ENCODE data around the gene MDFI. TPM values are rescaled to one million over a fixed set of nuclear protein-coding genes. Genes with fewer than 3 reads are reported as not detected.

Gene MDFI
- total and polyA plus RNA-seq, 4 experiments from 2014 or later: not detected

DNA sequence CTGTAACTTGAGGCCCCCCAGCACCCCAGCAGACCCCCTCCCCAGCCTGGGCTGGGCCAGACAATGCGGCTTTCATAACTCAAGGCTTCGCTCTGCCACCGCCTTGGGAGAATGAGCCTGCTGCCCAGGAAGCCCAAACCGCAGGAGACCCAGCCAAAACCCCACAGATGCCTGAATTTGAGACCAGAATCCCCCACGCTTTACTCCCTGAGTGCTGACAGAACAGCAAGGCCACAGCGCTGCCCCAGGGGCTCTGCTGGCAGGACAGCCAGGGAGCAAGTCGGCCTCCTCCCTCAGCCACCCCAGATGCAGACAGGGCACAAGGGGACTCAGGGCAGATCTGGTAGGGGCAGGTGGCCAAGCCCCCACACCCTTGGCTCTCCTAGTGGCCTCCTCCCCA, 2.2 kb downstream of the MDFI start:
- intact Hi-C loops (cut with micrococcal nuclease): no loop called here
- Mint-ChIP-seq H3K27me3 (peaks cover 28 to 45% of the 10 kb centered on the region in 2 donors), H3K27ac (no peak overlapping the region), H3K36me3 (no peaks in the 10 kb centered on the region), H3K9me3 (no peaks in the 10 kb centered on the region), H3K4me1 (peaks cover 0 to 12% (median 4%) of the 10 kb centered on the region in 4 donors), H3K4me3 (no peak overlapping the region)
- ChIA-PET CTCF (ENCODE audit: partially characterized antibody) (no interaction called here), POLR2A (ENCODE audit: partially characterized antibody) (no interaction called here)
- peaks cover 22% of the 10 kb centered on the region for H3K27me3 ChIP-seq (ENCODE audit: insufficient read depth, low read length)
- H3K36me3 ChIP-seq (ENCODE audit: insufficient read depth, low read length): no peaks in the 10 kb centered on the region
- no peaks in the 10 kb centered on the region for H3K9me3 ChIP-seq (ENCODE audit: control insufficient read depth in 1 of 2, low read length in 2 of 2)
- H3K27ac ChIP-seq (ENCODE audit: low read depth, low read length): no peak overlapping the region
- DNase-seq: no peak
- no peak overlapping the region for H3K4me3 ChIP-seq (ENCODE audit: low read length in 2 of 2)
- H3K4me1 ChIP-seq (ENCODE audit: insufficient read depth, low read length): peaks cover 8% of the 10 kb centered on the region

DNA sequence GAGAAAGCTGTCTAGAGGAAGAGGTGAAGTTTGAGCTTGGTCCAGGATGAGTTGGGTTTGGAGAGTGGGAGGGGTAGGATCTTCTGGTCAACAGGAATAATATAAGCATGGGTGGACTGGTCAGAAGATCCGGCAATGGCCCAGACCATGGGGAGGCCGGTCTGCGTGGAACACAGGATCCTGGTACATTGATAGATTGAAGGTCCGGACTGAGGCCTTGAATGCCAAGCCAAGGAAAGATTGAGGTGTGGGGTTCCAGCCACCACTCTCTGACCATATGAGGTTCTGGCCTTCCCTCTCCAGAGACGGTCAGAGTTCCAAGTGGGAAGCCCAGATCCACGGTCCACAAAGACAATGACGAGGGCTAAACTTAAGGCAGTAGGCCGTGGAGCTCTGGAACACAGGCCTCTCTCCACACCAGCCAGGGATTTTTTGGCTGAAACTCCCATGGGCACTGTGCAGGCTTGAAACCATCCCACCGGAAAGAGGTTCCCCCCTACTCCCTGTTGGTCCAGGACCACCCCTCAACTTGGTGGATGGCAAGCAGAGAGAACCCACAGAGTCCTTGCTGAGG, 3.2 kb downstream of the MDFI start:
- ChIA-PET POLR2A (ENCODE audit: partially characterized antibody) (no interaction called here), CTCF (ENCODE audit: partially characterized antibody) (no interaction called here)
- H3K9me3 Mint-ChIP-seq: no peaks in the 10 kb centered on the region
- Histone ChIP-seq H3K36me3 (ENCODE audit: insufficient read depth, low read length) (no peaks in the 10 kb centered on the region), H3K27me3 (ENCODE audit: insufficient read depth, low read length) (peaks cover 21% of the 10 kb centered on the region), H3K4me1 (ENCODE audit: insufficient read depth, low read length) (peaks cover 8% of the 10 kb centered on the region), H3K27ac (ENCODE audit: low read depth, low read length) (no peak overlapping the region), H3K4me3 (ENCODE audit: low read length in 2 of 2) (no peak overlapping the region), H3K9me3 (ENCODE audit: control insufficient read depth in 1 of 2, low read length in 2 of 2) (no peaks in the 10 kb centered on the region)
- peaks cover 27 to 44% of the 10 kb centered on the region in 2 donors for H3K27me3 Mint-ChIP-seq
- H3K27ac Mint-ChIP-seq: no peak overlapping the region
- intact Hi-C loops (cut with micrococcal nuclease): no loop called here
- H3K4me3 Mint-ChIP-seq: no peak overlapping the region
- H3K36me3 Mint-ChIP-seq: no peaks in the 10 kb centered on the region
- no peak for DNase-seq
- peaks cover 0 to 12% (median 4%) of the 10 kb centered on the region in 4 donors for H3K4me1 Mint-ChIP-seq

DNA sequence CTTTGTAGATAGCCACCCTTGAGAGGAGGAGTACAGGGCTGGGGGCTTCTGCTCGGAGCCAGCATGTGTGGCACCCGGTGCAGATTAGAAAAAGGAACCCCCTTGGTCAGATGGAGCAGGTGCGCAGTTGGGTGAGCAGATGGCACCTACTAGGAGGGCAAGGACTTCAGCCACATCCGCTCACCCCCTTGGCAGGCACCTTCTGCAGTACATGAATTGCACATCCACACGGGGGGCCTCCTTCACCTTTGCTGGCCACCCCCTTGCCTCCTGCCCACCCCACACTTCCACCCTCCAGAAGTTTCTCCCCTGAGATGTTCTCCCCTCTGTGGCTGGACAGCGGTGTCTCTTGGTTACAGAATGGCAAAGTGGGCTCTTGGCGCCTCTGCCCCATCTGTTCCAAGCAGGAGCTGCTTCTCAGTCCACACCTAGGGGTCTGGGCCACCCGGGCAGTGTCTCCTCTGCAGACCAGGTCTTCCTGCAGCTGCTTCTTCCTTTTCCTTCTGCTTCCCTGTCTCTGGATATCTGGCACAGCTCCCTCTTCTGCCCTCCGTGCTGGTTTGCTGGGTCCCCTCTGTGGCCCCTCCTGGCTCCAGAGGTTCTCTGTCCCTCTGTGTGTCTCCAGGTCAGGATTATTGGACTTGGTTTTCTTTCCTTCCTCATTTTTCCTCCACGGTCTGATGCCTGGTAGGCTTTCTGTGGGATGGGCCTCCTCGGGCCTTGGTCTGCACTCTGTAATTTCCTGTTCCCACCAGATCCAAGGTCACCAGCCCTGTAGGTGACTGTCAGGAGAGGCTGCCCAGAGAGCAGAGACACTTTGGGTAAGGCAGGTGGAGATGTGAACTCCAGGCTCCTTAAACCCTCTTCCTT, 4.1 kb downstream of the MDFI start:
- ChIA-PET POLR2A (ENCODE audit: partially characterized antibody) (no interaction called here), CTCF (ENCODE audit: partially characterized antibody) (no interaction called here)
- no peaks in the 10 kb centered on the region for H3K36me3 ChIP-seq (ENCODE audit: insufficient read depth, low read length)
- intact Hi-C loops (cut with micrococcal nuclease): no loop called here
- no peak overlapping the region for H3K27ac ChIP-seq (ENCODE audit: low read depth, low read length)
- peaks cover 18% of the 10 kb centered on the region for H3K27me3 ChIP-seq (ENCODE audit: insufficient read depth, low read length)
- Mint-ChIP-seq H3K36me3 (no peaks in the 10 kb centered on the region), H3K9me3 (no peaks in the 10 kb centered on the region), H3K27ac (no peak overlapping the region), H3K4me3 (peak overlapping the region in 1 of 8 donors; percentile 8), H3K27me3 (peaks cover 25 to 41% of the 10 kb centered on the region in 2 donors), H3K4me1 (peaks cover 0 to 12% (median 4%) of the 10 kb centered on the region in 4 donors)
- DNase-seq: no peak
- peaks cover 8% of the 10 kb centered on the region for H3K4me1 ChIP-seq (ENCODE audit: insufficient read depth, low read length)
- no peaks in the 10 kb centered on the region for H3K9me3 ChIP-seq (ENCODE audit: control insufficient read depth in 1 of 2, low read length in 2 of 2)
- no peak overlapping the region for H3K4me3 ChIP-seq (ENCODE audit: low read length in 2 of 2)

DNA sequence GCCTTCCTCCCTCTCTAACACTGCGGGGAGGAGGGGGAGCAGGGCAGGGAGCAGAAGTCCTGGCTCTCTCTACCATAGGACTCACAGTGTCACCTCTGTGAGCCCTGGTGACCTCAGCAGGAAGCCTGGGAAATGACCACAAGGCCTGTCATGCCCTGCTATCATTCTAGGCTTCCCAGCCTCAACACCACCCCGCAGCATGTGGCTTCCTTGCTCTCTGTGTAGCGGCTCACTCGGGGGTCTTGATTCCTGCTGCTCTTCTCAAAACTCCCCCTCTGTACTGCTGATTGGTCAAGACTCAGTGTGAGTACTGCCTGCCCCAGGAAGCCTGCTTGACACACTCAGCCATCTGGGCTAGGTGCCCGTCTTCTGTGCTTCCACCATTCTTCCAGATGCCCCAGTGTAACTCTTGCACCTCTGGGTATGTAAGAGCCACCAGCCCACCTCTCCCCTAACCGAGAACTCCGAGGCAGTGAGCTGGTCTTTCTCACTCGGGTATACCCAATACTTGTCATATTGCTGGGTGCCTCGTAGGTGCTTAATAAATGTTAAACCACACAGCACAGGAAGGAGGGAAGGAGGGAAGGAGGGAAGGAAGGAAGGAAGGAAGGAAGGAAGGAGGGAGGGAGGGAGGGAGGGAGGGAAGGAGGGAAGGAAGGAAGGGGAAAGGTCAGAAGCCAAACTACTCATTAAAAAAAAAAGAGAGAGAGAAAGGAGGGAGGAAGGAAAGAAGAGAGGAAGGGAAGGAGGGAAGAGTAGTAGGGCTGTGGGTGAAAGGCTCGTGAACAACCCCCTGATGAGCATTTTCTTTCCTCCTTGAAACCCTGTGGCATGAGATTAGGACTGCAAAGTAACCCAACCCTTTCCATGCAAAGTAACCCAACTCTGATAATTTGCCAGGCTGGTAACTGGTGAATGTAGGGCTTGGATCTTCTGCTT, 5.0 kb downstream of the MDFI start:
- H3K4me3 Mint-ChIP-seq: no peak overlapping the region
- ChIA-PET CTCF (ENCODE audit: partially characterized antibody) (no interaction called here), POLR2A (ENCODE audit: partially characterized antibody) (no interaction called here)
- no peaks in the 10 kb centered on the region for H3K36me3 ChIP-seq (ENCODE audit: insufficient read depth, low read length)
- peak overlapping the region in 1 of 7 donors; percentile 42 for H3K27ac Mint-ChIP-seq
- peaks cover 19 to 39% of the 10 kb centered on the region in 2 donors for H3K27me3 Mint-ChIP-seq
- no peak for DNase-seq
- no peak overlapping the region for H3K27ac ChIP-seq (ENCODE audit: low read depth, low read length)
- intact Hi-C loops (cut with micrococcal nuclease): no loop called here
- H3K4me1 ChIP-seq (ENCODE audit: insufficient read depth, low read length): no peaks in the 10 kb centered on the region
- no peaks in the 10 kb centered on the region for H3K9me3 Mint-ChIP-seq
- H3K4me3 ChIP-seq (ENCODE audit: low read length in 2 of 2): no peak overlapping the region
- no peaks in the 10 kb centered on the region for H3K9me3 ChIP-seq (ENCODE audit: control insufficient read depth in 1 of 2, low read length in 2 of 2)
- peaks cover 13% of the 10 kb centered on the region for H3K27me3 ChIP-seq (ENCODE audit: insufficient read depth, low read length)
- no peaks in the 10 kb centered on the region for H3K36me3 Mint-ChIP-seq
- peaks cover 0 to 8% (median 0%) of the 10 kb centered on the region in 4 donors for H3K4me1 Mint-ChIP-seq

DNA sequence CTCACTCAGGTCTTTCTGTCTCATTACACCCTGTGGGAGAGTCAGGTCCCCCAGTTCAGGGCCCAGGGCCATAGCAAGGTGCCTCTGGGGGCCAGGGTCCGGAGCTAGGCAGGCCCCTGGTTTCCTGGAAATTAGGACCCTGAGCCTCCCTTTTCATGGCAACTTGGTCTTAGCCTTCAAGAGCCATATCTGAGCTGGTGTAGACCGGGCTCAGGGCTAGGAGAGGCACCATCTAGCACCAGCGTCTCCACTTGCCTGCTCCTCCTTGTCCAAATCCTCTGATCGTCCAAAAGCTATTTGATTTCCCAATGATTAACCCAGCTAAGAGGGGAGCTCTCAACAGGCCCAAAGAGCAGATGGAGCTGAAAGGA, 5.6 kb downstream of the MDFI start:
- H3K36me3 ChIP-seq (ENCODE audit: insufficient read depth, low read length): no peaks in the 10 kb centered on the region
- no peak overlapping the region for H3K4me3 Mint-ChIP-seq
- no peaks in the 10 kb centered on the region for H3K9me3 Mint-ChIP-seq
- no peaks in the 10 kb centered on the region for H3K36me3 Mint-ChIP-seq
- H3K4me1 ChIP-seq (ENCODE audit: insufficient read depth, low read length): no peaks in the 10 kb centered on the region
- intact Hi-C loops (cut with micrococcal nuclease): no loop called here
- POLR2A ChIA-PET (ENCODE audit: partially characterized antibody): no interaction called here
- no peak overlapping the region for H3K4me3 ChIP-seq (ENCODE audit: low read length in 2 of 2)
- peaks cover 0 to 8% (median 0%) of the 10 kb centered on the region in 4 donors for H3K4me1 Mint-ChIP-seq
- H3K27ac Mint-ChIP-seq: no peak overlapping the region
- H3K9me3 ChIP-seq (ENCODE audit: control insufficient read depth in 1 of 2, low read length in 2 of 2): no peaks in the 10 kb centered on the region
- no peak for DNase-seq
- CTCF ChIA-PET (ENCODE audit: partially characterized antibody): no interaction called here
- H3K27ac ChIP-seq (ENCODE audit: low read depth, low read length): no peak overlapping the region
- H3K27me3 ChIP-seq (ENCODE audit: insufficient read depth, low read length): peaks cover 13% of the 10 kb centered on the region
- H3K27me3 Mint-ChIP-seq: peaks cover 19 to 38% of the 10 kb centered on the region in 2 donors

DNA sequence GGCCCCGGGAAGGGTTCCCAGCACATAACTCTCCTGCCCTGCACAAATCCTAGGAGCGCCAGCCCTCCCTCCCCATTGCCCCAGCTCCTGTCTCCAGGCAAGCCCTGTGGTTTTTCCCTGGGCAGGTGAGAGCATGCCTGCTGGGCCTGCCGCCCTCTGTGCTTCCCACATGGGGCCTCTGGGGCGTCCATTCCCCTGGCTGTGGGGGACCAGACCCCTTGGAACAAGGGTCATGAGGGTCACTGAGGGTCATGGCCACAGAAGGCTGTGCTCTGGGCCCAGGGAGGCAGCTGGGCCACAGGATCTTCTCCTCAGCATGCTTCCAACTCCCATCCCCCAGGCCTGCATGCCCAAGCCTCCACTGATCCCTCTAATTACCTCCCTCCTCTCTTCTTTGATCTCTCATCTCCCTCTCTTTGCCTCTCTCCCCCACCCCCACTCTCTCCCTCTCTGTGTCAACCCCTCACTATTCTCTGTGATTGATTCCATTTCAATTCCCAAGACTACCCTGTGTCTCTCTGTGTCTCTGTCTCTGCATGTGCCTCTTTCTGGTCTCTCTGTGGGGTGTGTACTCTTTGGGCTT, 6.1 kb downstream of the MDFI start:
- H3K4me1 ChIP-seq (ENCODE audit: insufficient read depth, low read length): no peaks in the 10 kb centered on the region
- H3K36me3 ChIP-seq (ENCODE audit: insufficient read depth, low read length): no peaks in the 10 kb centered on the region
- no peaks in the 10 kb centered on the region for H3K9me3 ChIP-seq (ENCODE audit: control insufficient read depth in 1 of 2, low read length in 2 of 2)
- Mint-ChIP-seq H3K27ac (no peak overlapping the region), H3K4me1 (peaks cover 0 to 5% (median 0%) of the 10 kb centered on the region in 4 donors), H3K4me3 (no peak overlapping the region), H3K36me3 (no peaks in the 10 kb centered on the region), H3K27me3 (peaks cover 16 to 33% of the 10 kb centered on the region in 2 donors), H3K9me3 (no peaks in the 10 kb centered on the region)
- no peak overlapping the region for H3K27ac ChIP-seq (ENCODE audit: low read depth, low read length)
- DNase-seq: no peak
- intact Hi-C loops (cut with micrococcal nuclease): no loop called here
- POLR2A ChIA-PET (ENCODE audit: partially characterized antibody): no interaction called here
- peaks cover 7% of the 10 kb centered on the region for H3K27me3 ChIP-seq (ENCODE audit: insufficient read depth, low read length)
- CTCF ChIA-PET (ENCODE audit: partially characterized antibody): no interaction called here
- H3K4me3 ChIP-seq (ENCODE audit: low read length in 2 of 2): no peak overlapping the region

Data from CD4-positive, alpha-beta memory T cell (primary cell).